Endometrial microvascular endothelial cells (primary cell): Measurements from ENCODE around the gene DENND1A. TPM values are rescaled to one million over a fixed set of nuclear protein-coding genes. Genes with fewer than 3 reads are reported as not detected.

Experiments
- in situ Hi-C: cut with HindIII; loops from 2 replicates; pipeline ENCODE4 v1.10.0; 2017; ENCODE audit warnings: low sequenced_read_pairs, low pct_unique_long_range_greater_than_20kb; ENCODE audit errors: inconsistent ontology term
- total RNA-seq: library from RNA; depleted of rRNA; stranded (reverse); fragments of >200 nt; gene quantifications from one replicate; pipeline ENCODE4 v1.2.3, GENCODE V29; 2015; ENCODE audit errors: inconsistent ontology term

Gene DENND1A
- total RNA-seq, 1 donor from 2014 or later = 13.6 TPM

GRCh38 chr9:123686131-123686828 is 243.6 kb downstream of the DENND1A start:
- in situ Hi-C loops = no loop called here

GRCh38 chr9:123685489-123686083 is 244.3 kb downstream of the DENND1A start:
- in situ Hi-C loops = no loop called here

- in situ Hi-C loops = no loop called here
These were observed 245.4 kb downstream of the DENND1A start for GRCh38 chr9:123684393-123685149.

GRCh38 chr9:123682746-123683145 is 247.2 kb downstream of the DENND1A start:
- in situ Hi-C loops = no loop called here

- in situ Hi-C loops = no loop called here
These were observed 249.6 kb downstream of the DENND1A start for GRCh38 chr9:123680352-123680751.

- in situ Hi-C loops = no loop called here
These were observed 250.5 kb downstream of the DENND1A start for GRCh38 chr9:123679330-123679987.

- in situ Hi-C loops = no loop called here
These were observed 251.0 kb downstream of the DENND1A start for GRCh38 chr9:123678878-123679329.

- in situ Hi-C loops = no loop called here
These were observed 251.7 kb downstream of the DENND1A start for GRCh38 chr9:123678038-123678877.

GRCh38 chr9:123676869-123677268 is 253.1 kb downstream of the DENND1A start:
- in situ Hi-C loops = no loop called here

- in situ Hi-C loops = no loop called here
These were observed 260.6 kb downstream of the DENND1A start for GRCh38 chr9:123669346-123669745.

- in situ Hi-C loops = no loop called here
These were observed 266.4 kb downstream of the DENND1A start for GRCh38 chr9:123663529-123663928.

GRCh38 chr9:123662057-123662776 is 267.7 kb downstream of the DENND1A start:
- in situ Hi-C loops = no loop called here

- in situ Hi-C loops = no loop called here
These were observed 269.0 kb downstream of the DENND1A start for GRCh38 chr9:123660691-123661466.

GRCh38 chr9:123659358-123659757 is 270.6 kb downstream of the DENND1A start:
- in situ Hi-C loops = no loop called here

- in situ Hi-C loops = no loop called here
These were observed 271.1 kb downstream of the DENND1A start for GRCh38 chr9:123658792-123659191.

- in situ Hi-C loops = no loop called here
These were observed 272.0 kb downstream of the DENND1A start for GRCh38 chr9:123657941-123658340.

GRCh38 chr9:123657099-123657498 is 272.8 kb downstream of the DENND1A start:
- in situ Hi-C loops = no loop called here
